ENCODE data around the gene FAM81B.

Gene FAM81B

GRCh38 chr5:95375591-95375990 lies 15.6 kb upstream of the FAM81B start:
- TF ChIP-seq REST (IDR thresholded peaks at IDR 0.05; ENCODE audit: insufficient read depth in 1 of 2, low read depth in 2 of 2, low read length in 2 of 2) = no peak
- no peak for TF ChIP-seq TAF1 (IDR thresholded peaks at IDR 0.05; ENCODE audit: borderline replicate concordance, insufficient read depth, low read length)
- TF ChIP-seq FOXP2 (optimal IDR thresholded peaks at IDR 0.05; ENCODE audit: borderline replicate concordance, extremely low read depth, extremely low read length, insufficient read depth) = no peak
- TF ChIP-seq SIN3A (IDR thresholded peaks at IDR 0.05; ENCODE audit: borderline replicate concordance, insufficient read depth, low read length) = no peak
- no peak for TF ChIP-seq POLR2AphosphoS5 (IDR thresholded peaks at IDR 0.05; ENCODE audit: low read depth, low read length)

- TF ChIP-seq SIN3A (IDR thresholded peaks at IDR 0.05; ENCODE audit: borderline replicate concordance, insufficient read depth, low read length) = no peak
- no peak for TF ChIP-seq TAF1 (IDR thresholded peaks at IDR 0.05; ENCODE audit: borderline replicate concordance, insufficient read depth, low read length)
- TF ChIP-seq REST (IDR thresholded peaks at IDR 0.05; ENCODE audit: insufficient read depth in 1 of 2, low read depth in 2 of 2, low read length in 2 of 2) = no peak
- no peak for TF ChIP-seq POLR2AphosphoS5 (IDR thresholded peaks at IDR 0.05; ENCODE audit: low read depth, low read length)
- TF ChIP-seq FOXP2 (optimal IDR thresholded peaks at IDR 0.05; ENCODE audit: borderline replicate concordance, extremely low read depth, extremely low read length, insufficient read depth) = no peak
Measured at GRCh38 chr5:95379133-95379532, 12.0 kb upstream of the FAM81B start.

GRCh38 chr5:95380103-95380628 lies 11.0 kb upstream of the FAM81B start:
- TF ChIP-seq TAF1 (IDR thresholded peaks at IDR 0.05; ENCODE audit: borderline replicate concordance, insufficient read depth, low read length) = no peak
- TF ChIP-seq POLR2AphosphoS5 (IDR thresholded peaks at IDR 0.05; ENCODE audit: low read depth, low read length) = no peak
- TF ChIP-seq REST (IDR thresholded peaks at IDR 0.05; ENCODE audit: insufficient read depth in 1 of 2, low read depth in 2 of 2, low read length in 2 of 2) = no peak
- no peak for TF ChIP-seq SIN3A (IDR thresholded peaks at IDR 0.05; ENCODE audit: borderline replicate concordance, insufficient read depth, low read length)
- TF ChIP-seq FOXP2 (optimal IDR thresholded peaks at IDR 0.05; ENCODE audit: borderline replicate concordance, extremely low read depth, extremely low read length, insufficient read depth) = no peak

- no peak for TF ChIP-seq REST (IDR thresholded peaks at IDR 0.05; ENCODE audit: insufficient read depth in 1 of 2, low read depth in 2 of 2, low read length in 2 of 2)
- TF ChIP-seq SIN3A (IDR thresholded peaks at IDR 0.05; ENCODE audit: borderline replicate concordance, insufficient read depth, low read length) = no peak
- no peak for TF ChIP-seq TAF1 (IDR thresholded peaks at IDR 0.05; ENCODE audit: borderline replicate concordance, insufficient read depth, low read length)
- no peak for TF ChIP-seq POLR2AphosphoS5 (IDR thresholded peaks at IDR 0.05; ENCODE audit: low read depth, low read length)
- TF ChIP-seq FOXP2 (optimal IDR thresholded peaks at IDR 0.05; ENCODE audit: borderline replicate concordance, extremely low read depth, extremely low read length, insufficient read depth) = no peak
Measured at GRCh38 chr5:95382801-95383200, 8.4 kb upstream of the FAM81B start.
